DOHH2 (cell line): ENCODE data around the gene RGS3.

Source experiments
- H3F3A ChIP-seq: fragments of 200-600 bp; sonication (generic), shearing (Covaris generic); 2 replicates; pipeline ENCODE4 v1.6.0; 2016; ENCODE audit warnings: antibody characterized with exemption, mild to moderate bottlenecking; ENCODE audit not compliant: control insufficient read depth, insufficient read depth
- H3K27ac ChIP-seq: fragments of 200-600 bp; sonication (generic); 2 replicates; pipeline ENCODE4 v1.5.1; 2014; ENCODE audit warnings: low read depth, mild to moderate bottlenecking, low read length, moderate library complexity
- H3K27me3 ChIP-seq: fragments of 200-600 bp; sonication (generic); 2 replicates; pipeline ENCODE4 v1.6.1; 2014; ENCODE audit warnings: mild to moderate bottlenecking, low read length, mixed read lengths; ENCODE audit not compliant: control insufficient read depth
- H3K36me3 ChIP-seq: fragments of 200-600 bp; sonication (generic); 2 replicates; pipeline ENCODE4 v1.6.1; 2014; ENCODE audit warnings: mild to moderate bottlenecking, low read length, moderate library complexity, mixed read lengths; ENCODE audit not compliant: control insufficient read depth
- H3K4me1 ChIP-seq: fragments of 200-600 bp; sonication (generic); 2 replicates; pipeline ENCODE4 v1.6.1; 2014; ENCODE audit warnings: mild to moderate bottlenecking, low read length, mixed read lengths; ENCODE audit not compliant: control insufficient read depth
- H3K4me2 ChIP-seq: fragments of 200-600 bp; sonication (generic); 2 replicates; pipeline ENCODE4 v1.6.0; 2014; ENCODE audit warnings: mild to moderate bottlenecking, low read length, moderate library complexity
- H3K4me3 ChIP-seq: fragments of 200-600 bp; sonication (generic); 2 replicates; pipeline ENCODE4 v1.5.1; 2014; ENCODE audit warnings: mild to moderate bottlenecking, low read length, mixed read lengths
- H3K79me2 ChIP-seq: fragments of 200-600 bp; sonication (generic); 2 replicates; pipeline ENCODE4 v1.6.1; 2014; ENCODE audit warnings: mild to moderate bottlenecking, low read length, mixed read lengths; ENCODE audit not compliant: control insufficient read depth
- H3K9me2 ChIP-seq: fragments of 200-600 bp; sonication (generic); replicated peaks from 2 replicates; pipeline ENCODE4 v1.6.1; 2014; ENCODE audit warnings: mild to moderate bottlenecking, low read length, mixed read lengths; ENCODE audit not compliant: control insufficient read depth
- H3K9me3 ChIP-seq: fragments of 200-600 bp; sonication (generic); 2 replicates; pipeline ENCODE4 v1.6.1; 2014; ENCODE audit warnings: antibody characterized with exemption, low read length, mixed read lengths; ENCODE audit not compliant: control insufficient read depth, insufficient read depth
- H4K20me1 ChIP-seq: fragments of 200-600 bp; sonication (generic); 2 replicates; pipeline ENCODE4 v1.6.0; 2014; ENCODE audit warnings: low read depth, mild to moderate bottlenecking, antibody characterized with exemption, low read length, moderate library complexity; ENCODE audit not compliant: control insufficient read depth, insufficient read depth
- EZH2phosphoT487 ChIP-seq: fragments of 200-600 bp; sonication (generic); IDR thresholded peaks from 2 replicates; pipeline ENCODE4 v1.6.1; 2017; ENCODE audit warnings: borderline replicate concordance, mild to moderate bottlenecking, antibody characterized with exemption, low read length, moderate library complexity, mixed read lengths
- TF ChIP-seq, protein P1 (sequence below): fragments of 200-600 bp; sonication (generic); IDR thresholded peaks from one replicate; pipeline ENCODE4 v1.5.1; 2014; ENCODE audit warnings: antibody characterized with exemption, mild to moderate bottlenecking, low read depth, low read length; ENCODE audit not compliant: poor library complexity, severe bottlenecking

The RGS3 gene

DNA sequence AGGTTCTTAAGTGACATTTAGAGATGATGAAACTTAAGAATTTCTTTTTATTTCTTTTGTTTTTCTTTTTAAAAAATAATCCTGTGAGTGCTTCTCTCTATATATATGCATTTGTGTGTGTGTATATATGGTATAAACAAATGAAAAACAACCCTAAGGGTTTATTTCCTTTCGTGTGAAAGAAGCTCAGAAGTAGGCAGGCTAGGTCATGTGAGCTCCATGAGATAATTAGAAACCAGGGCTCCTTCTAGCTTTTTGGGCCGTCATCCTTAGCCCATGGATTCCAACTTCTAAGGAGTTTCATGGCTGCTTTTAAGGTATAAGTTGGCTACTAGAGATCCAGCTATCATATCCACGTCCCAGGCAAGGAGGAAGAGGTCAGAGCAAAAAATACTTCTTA lies 41.8 kb upstream of the RGS3 start:
- no peaks in the 10 kb centered on the region for H3K36me3 ChIP-seq
- no peaks in the 10 kb centered on the region for H3K27me3 ChIP-seq
- H3K79me2 ChIP-seq, result no peaks in the 10 kb centered on the region
- H3K27ac ChIP-seq, result no peak overlapping the region
- H3F3A ChIP-seq, result peaks cover 2% of the 10 kb centered on the region; the same call in 1 of the 2 replicates
- no peak for TF ChIP-seq EZH2phosphoT487
- TF ChIP-seq, protein P1, sequence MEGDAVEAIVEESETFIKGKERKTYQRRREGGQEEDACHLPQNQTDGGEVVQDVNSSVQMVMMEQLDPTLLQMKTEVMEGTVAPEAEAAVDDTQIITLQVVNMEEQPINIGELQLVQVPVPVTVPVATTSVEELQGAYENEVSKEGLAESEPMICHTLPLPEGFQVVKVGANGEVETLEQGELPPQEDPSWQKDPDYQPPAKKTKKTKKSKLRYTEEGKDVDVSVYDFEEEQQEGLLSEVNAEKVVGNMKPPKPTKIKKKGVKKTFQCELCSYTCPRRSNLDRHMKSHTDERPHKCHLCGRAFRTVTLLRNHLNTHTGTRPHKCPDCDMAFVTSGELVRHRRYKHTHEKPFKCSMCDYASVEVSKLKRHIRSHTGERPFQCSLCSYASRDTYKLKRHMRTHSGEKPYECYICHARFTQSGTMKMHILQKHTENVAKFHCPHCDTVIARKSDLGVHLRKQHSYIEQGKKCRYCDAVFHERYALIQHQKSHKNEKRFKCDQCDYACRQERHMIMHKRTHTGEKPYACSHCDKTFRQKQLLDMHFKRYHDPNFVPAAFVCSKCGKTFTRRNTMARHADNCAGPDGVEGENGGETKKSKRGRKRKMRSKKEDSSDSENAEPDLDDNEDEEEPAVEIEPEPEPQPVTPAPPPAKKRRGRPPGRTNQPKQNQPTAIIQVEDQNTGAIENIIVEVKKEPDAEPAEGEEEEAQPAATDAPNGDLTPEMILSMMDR, result no peak
- H3K9me2 ChIP-seq, result no peaks in the 10 kb centered on the region
- H3K9me3 ChIP-seq, result no peaks in the 10 kb centered on the region
- no peak overlapping the region for H3K4me3 ChIP-seq
- H3K4me2 ChIP-seq, result no peak overlapping the region
- H3K4me1 ChIP-seq, result peaks cover 11% of the 10 kb centered on the region
- no peaks in the 10 kb centered on the region for H4K20me1 ChIP-seq

DNA sequence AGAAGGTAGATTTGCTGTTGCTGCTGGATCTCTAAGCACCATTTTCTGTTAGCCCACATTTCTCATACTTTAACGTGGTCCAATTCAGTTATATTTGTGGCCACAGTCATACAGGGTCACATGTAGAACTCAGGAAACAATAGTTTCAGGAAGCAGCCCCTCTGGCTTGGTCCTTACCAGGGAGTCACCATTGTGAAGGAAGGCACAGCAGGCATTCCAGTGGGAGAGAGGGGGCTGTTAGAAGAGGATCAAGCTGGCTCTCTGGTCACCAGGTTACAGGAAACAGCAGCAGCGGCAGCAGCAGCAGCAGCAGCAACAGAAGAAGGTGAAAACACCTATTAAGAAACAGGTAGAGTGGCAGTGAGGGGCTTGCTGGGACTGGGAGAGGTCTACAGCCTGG lies 38.5 kb upstream of the RGS3 start:
- Histone ChIP-seq H3K9me3 (no peaks in the 10 kb centered on the region), H3K36me3 (no peaks in the 10 kb centered on the region), H3F3A (no peaks in the 10 kb centered on the region), H3K9me2 (no peaks in the 10 kb centered on the region), H3K4me1 (no peaks in the 10 kb centered on the region), H3K79me2 (no peaks in the 10 kb centered on the region), H3K27ac (no peak overlapping the region), H3K4me2 (no peak overlapping the region), H3K4me3 (no peak overlapping the region), H4K20me1 (no peaks in the 10 kb centered on the region), H3K27me3 (no peaks in the 10 kb centered on the region)
- TF ChIP-seq, protein P1, result no peak
- no peak for TF ChIP-seq EZH2phosphoT487

DNA sequence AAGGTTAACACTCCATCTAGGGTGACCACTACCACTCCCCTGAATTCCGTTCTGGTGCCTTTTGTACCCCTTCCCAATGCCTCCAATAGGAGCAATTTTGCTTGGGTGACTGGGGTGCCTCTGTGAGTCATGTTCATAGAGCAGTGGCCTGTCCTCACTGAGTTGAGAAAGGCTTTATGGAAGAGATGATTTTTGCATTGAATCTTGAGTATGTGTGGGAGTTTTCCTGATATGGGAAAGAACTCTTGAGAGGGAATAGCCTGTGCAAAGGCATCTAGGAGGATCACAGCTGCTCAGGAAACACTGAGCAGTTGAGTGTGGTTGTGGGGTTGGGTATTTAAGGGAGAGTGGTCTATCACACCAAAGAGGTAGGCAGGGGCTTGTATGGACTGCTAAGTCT lies 36.8 kb upstream of the RGS3 start:
- H3K27me3 ChIP-seq, result no peaks in the 10 kb centered on the region
- H4K20me1 ChIP-seq, result no peaks in the 10 kb centered on the region
- H3K27ac ChIP-seq, result no peak overlapping the region
- no peaks in the 10 kb centered on the region for H3K36me3 ChIP-seq
- no peaks in the 10 kb centered on the region for H3K4me1 ChIP-seq
- H3K4me2 ChIP-seq, result no peak overlapping the region
- H3F3A ChIP-seq, result no peaks in the 10 kb centered on the region
- H3K79me2 ChIP-seq, result no peaks in the 10 kb centered on the region
- H3K9me2 ChIP-seq, result no peaks in the 10 kb centered on the region
- no peak for TF ChIP-seq EZH2phosphoT487
- TF ChIP-seq, protein P1, result no peak
- H3K4me3 ChIP-seq, result no peak overlapping the region
- no peaks in the 10 kb centered on the region for H3K9me3 ChIP-seq

DNA sequence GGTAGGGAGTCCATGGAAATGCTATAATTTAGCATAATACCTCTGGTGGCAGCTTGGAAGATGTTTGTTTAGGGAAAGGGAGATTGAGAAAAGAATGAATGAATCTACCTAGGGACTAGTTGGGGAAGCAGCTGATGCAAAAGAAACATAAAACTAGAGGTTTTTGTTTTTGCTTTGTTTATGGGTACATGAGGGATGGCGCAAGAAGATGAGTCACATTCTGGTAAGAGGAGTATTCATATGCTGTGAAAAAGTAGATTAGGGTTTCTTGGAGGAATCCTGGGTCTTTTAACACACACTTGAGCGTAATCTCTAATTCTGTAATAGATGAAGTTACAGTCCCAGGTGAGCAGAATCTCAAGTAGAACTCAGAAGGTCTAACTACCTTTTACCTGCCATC lies 35.9 kb upstream of the RGS3 start:
- H3K4me2 ChIP-seq, result no peak overlapping the region
- H3K9me3 ChIP-seq, result no peaks in the 10 kb centered on the region
- H3K4me1 ChIP-seq, result no peaks in the 10 kb centered on the region
- H3K27ac ChIP-seq, result no peak overlapping the region
- no peaks in the 10 kb centered on the region for H3K27me3 ChIP-seq
- no peaks in the 10 kb centered on the region for H3K9me2 ChIP-seq
- H3F3A ChIP-seq, result no peaks in the 10 kb centered on the region
- H3K36me3 ChIP-seq, result no peaks in the 10 kb centered on the region
- H3K79me2 ChIP-seq, result no peaks in the 10 kb centered on the region
- TF ChIP-seq EZH2phosphoT487, result no peak
- TF ChIP-seq, protein P1, result no peak
- no peaks in the 10 kb centered on the region for H4K20me1 ChIP-seq
- no peak overlapping the region for H3K4me3 ChIP-seq
